HS-27A (cell line): Measurements from ENCODE around the gene DIAPH1.

ENCODE experiments used
- DNase-seq: peaks from one replicate; pipeline ENCODE4 v3.0.0-alpha.2; 2012; ENCODE audit warnings: low read depth, missing footprints

DIAPH1 gene

GRCh38 chr5:141639357-141640050, 20.7 kb upstream of the DIAPH1 start:
- DNase-seq, result no peak

DNA sequence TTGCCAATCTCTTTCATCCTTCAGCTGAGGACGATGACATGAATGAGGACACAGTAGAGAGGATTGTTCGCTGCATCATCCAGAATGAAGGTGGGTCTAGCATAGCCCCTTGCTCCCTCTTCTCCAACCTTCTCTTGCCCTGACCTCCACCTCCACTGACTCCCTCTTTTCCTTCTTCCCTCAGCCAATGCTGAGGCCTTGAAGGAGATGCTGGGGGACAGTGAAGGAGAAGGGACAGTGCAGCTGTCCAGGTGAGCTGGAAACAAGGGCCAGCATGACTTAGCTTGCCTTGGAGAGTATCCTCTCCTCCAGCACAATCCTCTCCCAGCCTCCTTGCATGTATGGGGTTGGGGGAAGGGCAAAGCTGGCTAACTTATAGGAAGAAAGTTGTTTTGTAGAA, 20.0 kb upstream of the DIAPH1 start:
- no peak for DNase-seq

GRCh38 chr5:141637767-141638419, 19.1 kb upstream of the DIAPH1 start:
- no peak for DNase-seq

DNA sequence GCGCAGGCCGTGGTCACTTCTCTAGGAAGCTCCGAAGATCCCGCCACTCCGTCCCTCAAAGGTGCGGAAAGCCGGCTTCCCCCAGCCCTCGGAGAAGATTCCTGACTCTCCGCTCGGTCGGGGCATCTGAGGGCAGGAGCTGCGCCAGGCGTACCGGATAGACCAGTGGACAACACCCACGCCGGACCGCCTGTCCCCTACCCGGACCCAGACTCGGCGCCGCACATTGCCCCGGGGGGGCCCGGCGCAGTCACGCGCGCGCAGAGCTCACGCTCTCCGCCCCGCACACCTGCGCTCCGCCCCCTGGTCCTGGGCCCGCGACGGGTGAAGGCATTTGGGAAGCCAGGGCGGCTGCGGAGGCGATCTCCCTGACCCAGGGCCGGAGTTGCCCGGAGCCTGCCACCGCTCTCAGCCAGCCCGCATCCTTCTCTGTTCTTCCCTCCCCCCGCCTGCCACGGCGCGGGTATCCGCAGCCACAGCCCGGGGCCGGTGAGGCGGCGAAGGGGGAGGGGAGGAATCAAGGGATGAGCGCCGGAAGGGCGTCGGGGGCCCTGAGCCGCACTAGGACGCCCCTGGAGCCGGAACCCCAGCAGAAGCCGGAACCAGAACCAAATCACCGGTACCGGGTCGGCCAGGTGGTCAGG, 18.4 kb upstream of the DIAPH1 start:
- DNase-seq, result no peak

- DNase-seq, result no peak
Observed at GRCh38 chr5:141636413-141637122, 17.8 kb upstream of the DIAPH1 start, which contains the start of the genes HDAC3 and RELL2. Gene HDAC3 (minus strand): TSS chr5:141636849. CDS start chr5:141636790, 59 bp downstream. Gene RELL2 (plus strand): TSS chr5:141636997. CDS start chr5:141638226, 1,229 bp downstream.

DNA sequence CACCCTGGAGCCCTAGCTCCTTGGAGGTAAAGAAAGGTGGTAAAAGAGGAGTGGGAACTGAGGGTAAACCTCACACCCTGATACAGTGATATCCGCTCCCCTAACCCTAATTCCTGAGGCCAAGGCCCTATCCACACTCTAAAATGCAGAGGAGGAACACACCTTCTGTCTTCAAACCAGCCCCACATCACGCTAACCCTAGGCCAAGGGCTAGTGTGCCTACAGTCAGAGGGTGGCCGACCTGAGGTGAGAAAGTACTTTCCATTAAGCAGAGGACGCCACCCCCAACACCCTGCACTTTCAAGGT, 17.3 kb upstream of the DIAPH1 start:
- DNase-seq, result no peak

DNA sequence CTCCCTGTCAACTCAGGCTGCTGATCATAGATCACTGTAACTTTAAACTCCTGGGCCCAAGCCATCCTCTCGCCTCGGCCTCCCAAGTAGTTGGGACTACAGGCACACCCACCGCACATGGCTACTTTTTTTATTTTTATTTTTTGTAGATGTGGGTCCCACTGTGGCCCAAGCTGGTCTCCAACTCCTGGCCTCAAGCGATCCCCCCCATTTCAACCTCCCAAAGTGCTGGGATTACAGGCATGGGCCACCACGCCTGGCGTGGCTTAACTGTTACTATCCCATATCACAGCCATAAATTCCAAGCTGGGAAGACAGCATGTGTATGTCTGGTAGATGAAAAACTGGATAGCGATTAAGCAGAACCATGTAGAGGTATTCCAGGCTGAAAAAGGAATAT, 16.8 kb upstream of the DIAPH1 start:
- DNase-seq, result no peak

- no peak for DNase-seq
Observed at GRCh38 chr5:141634720-141635119, 15.9 kb upstream of the DIAPH1 start.

DNA sequence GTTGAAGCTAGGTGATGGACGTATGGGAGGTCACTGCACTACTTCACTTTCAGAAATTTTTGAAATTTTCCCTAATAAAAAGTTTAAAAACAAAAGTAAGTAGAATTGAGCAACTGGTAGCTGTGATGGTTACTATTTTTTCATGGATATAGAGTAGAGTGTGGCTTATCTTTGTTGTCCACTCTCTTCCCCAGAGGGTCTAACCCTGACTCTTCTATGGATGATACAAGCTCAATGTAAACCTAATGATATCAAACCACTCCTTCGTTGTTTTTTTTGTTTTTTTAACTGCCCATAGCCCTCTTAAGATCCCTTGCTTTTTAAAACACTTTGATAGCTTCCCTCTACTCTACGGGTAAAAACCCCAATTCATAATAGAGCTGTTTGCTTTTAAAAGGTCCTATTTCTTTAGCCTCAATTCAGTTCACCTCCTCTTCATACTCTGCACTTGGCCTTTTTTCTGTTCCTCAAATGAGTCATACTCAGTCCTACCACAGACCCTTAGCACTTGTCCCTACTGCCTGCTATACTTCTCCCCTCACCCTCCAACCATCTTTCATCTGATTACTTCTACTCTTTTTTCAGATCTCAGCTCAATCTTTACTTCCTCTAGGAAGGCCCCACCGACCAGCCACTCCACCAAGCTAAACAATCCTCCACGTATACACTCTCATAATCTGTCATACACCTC, 15.2 kb upstream of the DIAPH1 start:
- DNase-seq, result no peak

DNA sequence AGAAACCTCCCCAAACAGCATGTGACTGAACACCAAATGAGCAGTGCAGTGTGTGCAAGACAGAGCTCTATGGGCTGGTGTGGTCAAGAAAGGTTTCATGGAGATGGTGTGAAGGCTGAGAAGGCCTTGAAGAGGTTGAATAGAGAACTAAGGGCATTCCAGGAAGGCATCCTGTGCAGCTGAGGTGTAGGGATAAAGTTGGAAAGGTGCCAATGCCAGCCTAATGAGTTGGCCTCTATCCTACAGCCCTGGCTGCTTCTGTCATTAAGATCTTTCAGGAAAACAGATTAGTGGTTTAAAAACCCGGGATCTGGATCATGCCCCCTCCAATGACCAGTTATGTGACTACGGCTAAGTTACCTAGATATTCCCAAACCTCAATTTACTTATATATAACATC, 13.8 kb upstream of the DIAPH1 start:
- no peak for DNase-seq

- DNase-seq, result no peak
Observed at GRCh38 chr5:141630570-141631140, 11.9 kb upstream of the DIAPH1 start.

DNA sequence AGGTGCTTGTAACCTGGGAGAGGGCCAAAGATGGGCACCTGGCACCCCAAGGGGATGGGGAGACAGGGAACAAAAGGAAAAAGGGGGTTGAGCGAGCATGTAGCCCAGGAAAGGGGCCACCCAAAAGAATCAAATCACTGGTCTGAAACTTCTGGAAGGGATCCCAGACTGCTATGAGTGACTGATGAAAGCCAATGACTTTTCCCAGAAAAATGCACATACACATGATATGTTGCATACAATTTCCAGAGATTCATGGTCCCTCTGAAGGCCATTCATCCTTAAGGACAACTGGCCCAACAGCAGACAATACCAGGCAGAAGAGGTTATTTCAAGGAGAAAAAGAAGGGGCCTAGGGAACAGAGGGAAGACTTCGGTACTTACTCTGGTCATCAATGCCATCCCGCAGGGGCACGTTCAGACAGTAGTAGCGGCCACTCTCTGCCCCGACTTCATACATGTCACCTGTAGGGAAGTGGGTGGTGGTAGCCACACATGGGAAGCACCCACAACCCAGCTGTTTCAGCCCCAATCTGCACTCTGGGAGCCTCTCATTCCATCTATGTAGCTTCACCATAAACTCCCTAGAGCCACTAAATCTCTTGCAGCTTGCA, 9.5 kb upstream of the DIAPH1 start:
- DNase-seq, result no peak

DNA sequence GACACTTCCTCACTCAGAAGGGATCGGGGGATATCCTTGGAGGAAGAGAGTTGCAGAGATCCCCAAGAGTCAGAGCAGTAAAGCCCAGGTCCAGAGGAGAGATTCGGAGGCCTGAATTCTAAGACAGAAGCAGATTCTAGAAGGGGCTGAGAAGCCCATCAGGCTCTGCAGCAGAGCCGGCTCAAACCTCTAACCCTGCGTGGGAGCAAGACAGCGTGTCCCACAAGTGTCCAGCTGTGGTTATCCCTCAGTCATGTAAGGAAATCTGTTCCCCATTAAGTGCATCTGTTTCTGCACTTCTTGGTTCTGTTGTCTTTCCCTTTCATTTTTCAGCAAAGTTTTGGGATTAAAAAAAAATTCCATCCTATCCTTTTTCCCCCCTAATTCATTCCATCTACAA, 4.8 kb upstream of the DIAPH1 start:
- no peak for DNase-seq

DNA sequence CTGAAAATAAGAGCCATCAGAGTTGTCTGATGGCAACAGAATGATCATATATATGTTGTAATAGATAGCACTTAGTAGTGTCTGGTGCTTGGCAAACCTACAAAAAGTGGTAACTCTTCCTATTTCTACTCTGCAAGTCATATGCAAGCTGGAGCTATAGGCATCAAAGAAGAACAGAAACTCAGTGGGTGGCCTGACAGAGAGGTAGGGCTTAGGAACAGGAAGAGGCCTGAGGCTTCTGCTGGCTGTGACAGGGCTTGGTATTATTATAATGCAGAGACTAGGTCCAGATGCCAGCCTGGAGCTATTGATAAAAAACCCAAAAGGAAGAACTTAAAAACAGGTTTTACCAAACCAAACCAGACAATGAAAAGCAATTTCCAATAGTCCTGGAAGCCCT, 4.4 kb upstream of the DIAPH1 start:
- DNase-seq, result no peak

DNA sequence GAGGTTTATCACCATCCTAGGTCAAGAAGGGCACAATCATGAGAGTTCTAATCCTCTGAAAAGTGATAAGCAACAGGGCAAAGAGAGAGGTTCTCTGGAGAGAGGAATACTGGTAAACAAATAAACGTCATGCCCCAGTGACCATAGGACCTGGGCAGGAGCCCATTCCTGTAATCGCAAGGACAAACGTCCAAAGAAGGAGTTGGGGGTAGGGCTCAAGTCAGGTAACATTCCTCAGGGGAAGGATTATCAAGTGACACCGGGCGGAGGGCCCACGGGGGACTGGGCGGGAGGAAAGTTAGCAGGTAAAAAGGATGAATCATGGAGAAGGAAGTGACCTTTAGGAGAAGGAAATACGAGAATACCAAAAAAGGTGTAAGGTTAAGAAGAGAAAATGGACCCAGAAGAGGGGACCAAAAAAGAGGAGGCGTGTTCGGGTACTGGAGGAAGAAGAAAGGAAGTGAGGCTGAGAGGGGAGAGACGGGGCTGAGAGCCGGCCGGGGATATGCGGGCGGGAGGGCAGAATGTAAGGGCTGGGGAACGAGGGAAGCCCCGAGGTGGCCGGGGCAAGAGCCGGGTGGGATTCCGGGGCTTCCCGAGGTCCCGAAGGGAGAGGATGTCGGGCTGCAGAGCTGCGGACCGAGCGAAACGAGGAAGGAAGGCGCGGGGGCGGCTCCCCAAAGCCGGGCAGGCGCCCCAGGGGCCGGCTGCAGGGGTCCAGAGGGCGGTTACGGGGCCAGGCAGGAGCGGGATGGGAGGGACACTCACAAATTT, 583 bp downstream of the DIAPH1 start:
- no peak for DNase-seq

GRCh38 chr5:141617682-141618029, 1.1 kb downstream of the DIAPH1 start:
- no peak for DNase-seq

DNA sequence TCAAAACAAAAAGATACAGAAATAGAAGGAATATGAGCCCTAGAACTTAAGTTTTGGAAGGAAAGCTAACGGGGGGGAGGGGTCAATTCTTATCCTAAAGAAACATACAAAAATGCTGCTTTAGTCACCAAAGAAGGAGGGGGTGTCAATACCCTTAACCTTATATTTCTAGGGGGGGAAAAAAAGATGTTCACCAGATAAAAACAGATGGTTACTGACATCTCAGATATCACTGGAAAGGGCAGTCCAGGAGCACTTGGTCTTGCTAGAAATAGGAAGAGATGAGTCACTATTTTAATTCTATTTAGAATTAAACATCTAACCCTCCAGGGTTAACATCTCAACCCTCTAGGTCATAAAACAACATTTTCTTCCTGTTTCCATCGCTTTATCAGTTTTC, 1.7 kb downstream of the DIAPH1 start:
- no peak for DNase-seq

DNA sequence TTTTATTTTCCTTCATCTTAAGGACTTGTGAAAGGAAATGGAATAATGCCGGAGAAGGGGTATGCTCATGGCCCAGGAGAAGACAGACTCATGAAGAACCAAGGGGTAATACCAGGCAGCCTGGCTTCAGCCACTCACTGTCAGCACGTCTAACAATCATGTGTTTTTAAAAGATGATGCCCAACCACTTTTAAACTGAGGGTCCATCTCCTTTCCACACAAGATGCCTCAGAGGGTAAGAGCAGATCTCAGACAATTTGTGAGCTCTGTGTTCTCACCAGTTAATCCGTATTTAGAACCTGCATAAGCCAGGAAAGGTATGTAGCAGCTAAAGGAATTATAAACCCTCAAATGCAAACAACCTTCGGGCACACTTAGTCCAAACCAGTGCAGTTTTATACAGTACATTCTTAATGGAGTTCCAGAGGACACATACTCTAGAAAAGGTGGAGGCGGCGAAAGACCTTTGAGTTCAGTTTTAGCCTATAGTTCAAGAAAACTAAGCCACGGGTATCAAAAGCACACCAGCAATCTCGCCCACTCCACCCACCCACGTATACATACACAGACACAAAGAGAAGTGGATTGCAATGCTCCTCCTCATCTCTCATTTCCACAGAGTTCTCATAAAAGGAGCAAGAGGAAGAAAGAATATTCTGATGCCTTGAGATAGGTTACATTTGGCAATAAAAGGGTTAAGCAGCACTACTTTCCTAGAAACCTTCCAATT, 2.6 kb downstream of the DIAPH1 start:
- no peak for DNase-seq

DNA sequence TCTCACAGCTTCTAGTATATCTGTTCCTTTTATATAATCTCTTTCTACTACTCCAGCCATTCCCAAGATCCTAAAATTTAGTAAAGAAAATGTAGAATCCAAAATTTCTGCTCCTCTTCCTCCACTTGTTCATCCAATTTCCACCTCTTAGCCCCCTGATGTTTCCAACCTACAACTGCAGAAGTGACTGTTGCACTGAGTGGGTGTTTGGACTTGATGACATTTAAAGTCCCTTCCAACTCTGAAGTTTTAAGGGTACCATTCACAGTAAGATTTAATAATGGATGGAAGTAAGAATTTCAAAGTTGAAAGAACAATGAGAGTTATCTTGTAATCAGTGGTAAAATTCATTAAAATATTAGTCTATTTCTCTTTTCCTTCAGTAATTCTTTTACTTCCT, 5.5 kb downstream of the DIAPH1 start:
- no peak for DNase-seq

DNA sequence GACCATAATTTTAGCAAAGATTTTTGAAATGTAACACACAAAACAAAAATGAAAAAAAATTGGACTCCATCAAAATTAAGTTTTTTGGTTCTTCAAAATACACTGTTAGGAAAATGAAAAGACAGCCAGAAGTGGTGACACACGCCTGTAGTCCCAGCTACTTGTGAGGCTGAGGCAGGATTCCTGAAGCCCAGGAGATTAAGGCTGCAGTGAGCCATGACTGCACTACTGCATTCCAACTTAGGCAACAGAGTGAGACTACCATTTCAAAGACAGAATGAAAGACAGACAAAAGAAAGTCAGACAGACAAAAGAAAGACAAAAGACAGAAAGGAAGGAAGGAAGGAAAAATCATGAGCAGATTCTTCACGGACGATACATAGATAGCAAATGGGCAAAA, 7.5 kb downstream of the DIAPH1 start:
- DNase-seq, result no peak
